HL-60/S4 treated with phorbol 12-myristate 13-acetate at 8.2 ng/mL for 4 days and 3 days (cell line): ENCODE measurements around the gene TMEM143.

ENCODE experiments used
- in situ Hi-C: fragments of 300-500 bp; cut with MboI; formaldehyde crosslinking; loops from 2 replicates; pipeline ENCODE4 v1.15.0; 2022; ENCODE audit warnings: low sequenced_read_pairs

The TMEM143 gene

DNA sequence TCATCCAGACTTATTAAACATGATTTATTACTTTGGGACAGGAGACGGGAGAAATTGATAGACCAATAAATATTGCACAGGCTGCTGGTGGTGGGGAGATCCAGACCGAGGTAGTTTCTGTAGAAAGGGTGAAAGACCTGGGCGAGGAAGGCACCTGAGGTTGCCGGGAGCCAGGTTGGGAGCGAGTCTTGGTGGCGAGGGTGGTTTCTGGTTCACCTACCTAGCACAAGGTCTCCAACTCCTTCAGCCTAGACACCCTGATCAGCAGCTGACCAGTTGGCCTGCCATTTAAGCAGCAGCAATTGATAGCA is 31.4 kb downstream of the TMEM143 start:
- in situ Hi-C loops = no loop called here

DNA sequence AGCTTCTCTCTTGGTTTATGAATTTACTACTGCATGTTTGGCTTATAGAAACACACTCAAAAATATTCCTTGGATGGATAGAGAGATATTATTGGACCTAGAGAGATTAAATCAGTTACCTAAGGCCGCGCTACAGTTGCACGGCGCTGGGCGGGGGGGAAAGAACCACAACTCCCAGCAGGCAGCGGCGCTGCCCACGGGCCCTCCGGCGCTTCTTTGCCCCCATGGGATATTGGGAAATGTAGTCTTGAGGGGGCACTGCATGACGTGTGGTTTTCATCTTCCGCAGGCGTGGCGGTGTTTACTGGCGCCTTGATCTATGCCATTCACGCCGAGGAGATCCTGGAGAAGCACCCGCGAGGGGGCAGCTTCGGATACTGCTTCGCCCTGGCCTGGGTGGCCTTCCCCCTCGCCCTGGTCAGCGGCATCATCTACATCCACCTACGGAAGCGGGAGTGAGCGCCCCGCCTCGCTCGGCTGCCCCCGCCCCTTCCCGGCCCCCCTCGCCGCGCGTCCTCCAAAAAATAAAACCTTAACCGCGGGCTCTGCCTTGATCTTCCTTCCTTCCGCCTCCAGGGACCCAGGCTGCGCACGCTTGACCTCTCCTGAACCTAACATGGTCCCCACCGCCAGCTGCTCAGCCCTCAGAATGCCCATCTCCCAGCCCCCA is 33.6 kb downstream of the TMEM143 start:
- in situ Hi-C loops = no loop called here

DNA sequence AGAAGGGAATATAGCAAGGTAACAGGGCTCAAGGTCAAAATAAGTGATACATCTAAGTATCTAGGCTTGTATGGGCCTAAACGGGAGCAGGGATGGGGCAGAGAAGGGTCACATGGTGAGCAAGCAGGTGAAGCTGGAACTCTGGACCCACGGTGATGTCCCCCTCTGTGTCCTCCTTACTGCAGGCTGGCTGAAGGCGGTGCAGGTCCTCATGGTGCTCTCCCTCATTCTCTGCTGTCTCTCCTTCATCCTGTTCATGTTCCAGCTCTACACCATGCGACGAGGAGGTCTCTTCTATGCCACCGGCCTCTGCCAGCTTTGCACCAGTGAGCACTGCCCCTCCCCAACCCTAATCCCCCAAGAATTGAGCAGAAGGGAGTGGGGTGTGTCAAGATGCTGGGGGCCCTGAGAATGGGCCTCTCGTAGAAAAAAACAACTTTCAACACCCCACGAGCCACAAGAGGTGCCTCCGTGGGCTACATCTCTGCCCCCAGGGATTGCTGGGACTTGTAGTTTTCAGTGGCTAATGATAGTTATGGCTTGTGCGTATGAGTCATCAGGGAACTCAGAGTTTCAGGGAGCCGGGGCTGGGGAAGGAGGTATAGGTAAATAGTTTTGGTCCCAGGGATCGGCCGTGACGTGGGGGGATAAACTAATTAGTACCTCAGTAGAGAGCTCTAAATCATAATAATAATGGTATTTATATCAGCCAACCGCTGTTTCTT is 34.4 kb downstream of the TMEM143 start:
- in situ Hi-C loops = no loop called here

DNA sequence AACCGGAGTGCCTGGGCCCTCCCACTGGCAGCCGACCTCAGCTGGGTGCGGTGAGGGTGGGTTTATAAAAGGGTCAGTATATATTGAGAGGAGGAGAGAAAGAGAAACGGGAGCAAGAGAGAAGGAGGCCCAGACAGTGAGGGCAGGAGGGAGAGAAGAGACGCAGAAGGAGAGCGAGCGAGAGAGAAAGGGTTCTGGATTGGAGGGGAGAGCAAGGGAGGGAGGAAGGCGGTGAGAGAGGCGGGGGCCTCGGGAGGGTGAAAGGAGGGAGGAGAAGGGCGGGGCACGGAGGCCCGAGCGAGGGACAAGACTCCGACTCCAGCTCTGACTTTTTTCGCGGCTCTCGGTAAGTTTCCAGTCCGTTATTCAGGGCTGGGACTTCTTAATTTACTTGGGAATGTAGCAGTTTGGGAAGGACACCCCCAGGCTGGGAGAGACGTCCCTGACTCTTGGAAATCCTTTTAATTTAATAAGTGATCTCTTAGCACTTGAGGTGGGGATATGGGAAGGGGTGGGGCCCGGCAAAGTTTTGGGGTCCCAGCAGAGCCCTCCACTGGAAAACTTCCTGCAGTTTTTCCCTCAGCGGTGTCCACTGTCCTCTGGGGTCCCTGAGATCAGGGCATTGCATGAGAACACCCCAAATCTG is 38.4 kb downstream of the TMEM143 start, which contains the start of gene EMP3:
Gene EMP3 (plus strand): TSS at position 288 of the 646 bp plus-strand sequence. CDS start 1,293 bp downstream, outside the sequence.
- in situ Hi-C loops = no loop called here

DNA sequence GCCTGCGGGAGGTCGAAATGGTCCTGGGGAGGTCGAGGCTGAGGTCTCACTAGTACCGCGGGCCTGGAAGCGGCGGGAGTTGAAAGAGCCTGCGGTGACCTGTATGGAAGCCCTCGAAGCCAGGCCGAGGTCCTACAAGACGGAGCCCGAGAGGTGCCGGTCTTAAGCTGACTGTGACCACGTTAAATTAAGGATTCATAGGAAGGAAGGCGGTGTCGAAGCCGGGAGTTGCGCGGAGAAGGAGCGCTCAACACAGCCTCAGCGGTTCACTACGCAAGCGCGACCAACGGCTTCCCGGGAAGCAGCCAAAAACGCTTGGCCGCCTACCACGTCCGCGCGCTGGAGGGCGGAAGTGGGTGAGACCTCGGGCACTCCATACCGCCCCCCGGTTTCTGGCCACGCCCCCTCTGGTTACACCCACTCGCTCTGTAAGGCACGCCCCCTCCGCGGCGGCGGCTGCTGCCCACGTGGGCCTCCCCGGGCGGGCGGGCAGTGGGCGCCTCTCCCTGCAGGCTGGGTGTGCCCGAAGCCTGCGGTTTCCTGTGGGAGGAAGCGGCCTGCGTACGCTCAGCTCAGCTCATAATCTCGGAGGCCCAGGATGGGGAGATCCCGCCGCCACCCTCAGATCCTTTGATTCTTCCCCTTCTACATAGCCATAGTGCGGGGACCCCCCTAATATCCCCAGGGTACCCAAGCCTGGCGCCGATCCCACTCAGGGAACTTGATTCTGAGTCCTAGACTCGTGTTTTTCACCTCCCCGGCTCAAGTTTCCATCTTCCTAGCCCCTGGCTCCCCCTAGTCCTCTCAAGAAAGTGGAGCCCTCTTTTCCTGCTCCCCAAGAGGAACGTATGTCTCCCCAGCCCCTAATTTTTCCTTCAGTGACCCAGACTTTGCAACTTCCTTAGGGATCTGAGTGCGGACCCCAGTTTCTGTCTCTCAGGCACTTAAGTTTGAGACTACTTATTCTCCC is 41.8 kb downstream of the TMEM143 start:
- in situ Hi-C loops = loop anchor here (25.0 kb wide), 1 partner anchor 265 kb away; no protein-coding TSS in a partner anchor

DNA sequence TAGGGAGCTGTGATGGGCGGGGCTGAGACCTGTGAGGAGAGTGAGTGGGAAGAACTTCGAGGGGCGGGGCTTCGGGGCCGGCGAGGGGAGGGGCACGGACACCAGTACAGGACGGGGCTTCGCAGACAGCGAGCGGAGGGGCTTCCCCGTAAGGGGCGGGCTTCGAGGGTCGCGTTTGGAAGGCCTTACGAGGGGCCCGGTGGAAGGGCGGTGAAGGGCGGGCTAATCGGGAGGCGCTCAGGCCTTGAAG is 42.4 kb downstream of the TMEM143 start:
- in situ Hi-C loops = loop anchor here (25.0 kb wide), 1 partner anchor 266 kb away; no protein-coding TSS in a partner anchor

DNA sequence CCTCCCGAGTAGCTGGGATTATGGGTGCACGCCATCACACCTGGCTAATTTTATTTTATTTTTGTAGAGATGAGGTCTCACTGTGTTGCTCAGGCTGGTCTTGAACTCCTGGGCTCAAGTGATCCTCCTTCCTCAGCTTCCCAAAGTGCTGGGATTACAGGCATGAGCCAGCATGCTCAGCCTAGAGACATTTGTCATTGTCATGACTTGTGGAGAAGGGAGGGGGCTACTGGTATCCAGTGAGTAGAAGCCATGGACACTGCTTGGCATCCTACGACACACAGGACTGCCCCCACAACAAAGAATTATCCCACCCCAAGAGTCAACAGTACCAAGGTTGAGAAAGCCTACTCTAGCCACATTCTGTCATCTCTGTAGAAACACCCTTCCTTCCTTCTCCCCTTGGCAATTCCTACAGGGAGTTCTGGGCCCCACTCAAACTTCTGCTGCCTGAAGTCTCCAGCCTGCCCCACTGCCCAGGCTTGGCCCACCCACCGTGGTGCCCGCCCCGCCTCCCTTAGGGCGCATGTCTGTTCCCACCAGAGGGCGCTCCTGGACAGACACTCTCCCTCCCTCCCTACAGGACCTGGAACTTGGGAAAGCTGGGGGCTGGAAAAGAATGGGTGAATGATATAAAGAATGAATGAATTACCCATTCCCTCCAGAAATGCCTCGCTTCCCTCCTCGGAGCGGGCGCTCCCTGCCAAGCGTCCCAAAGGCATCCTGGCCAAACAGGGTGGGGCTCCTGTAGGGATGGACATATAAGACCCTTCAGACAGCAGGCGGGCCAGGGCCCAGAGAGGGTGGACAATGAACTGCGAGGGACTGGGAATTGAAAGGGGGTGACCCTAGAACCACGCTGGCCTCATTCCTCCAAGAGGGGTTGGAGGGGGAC is 43.8 kb downstream of the TMEM143 start:
- in situ Hi-C loops = loop anchor here (25.0 kb wide), 1 partner anchor 267 kb away; no protein-coding TSS in a partner anchor

DNA sequence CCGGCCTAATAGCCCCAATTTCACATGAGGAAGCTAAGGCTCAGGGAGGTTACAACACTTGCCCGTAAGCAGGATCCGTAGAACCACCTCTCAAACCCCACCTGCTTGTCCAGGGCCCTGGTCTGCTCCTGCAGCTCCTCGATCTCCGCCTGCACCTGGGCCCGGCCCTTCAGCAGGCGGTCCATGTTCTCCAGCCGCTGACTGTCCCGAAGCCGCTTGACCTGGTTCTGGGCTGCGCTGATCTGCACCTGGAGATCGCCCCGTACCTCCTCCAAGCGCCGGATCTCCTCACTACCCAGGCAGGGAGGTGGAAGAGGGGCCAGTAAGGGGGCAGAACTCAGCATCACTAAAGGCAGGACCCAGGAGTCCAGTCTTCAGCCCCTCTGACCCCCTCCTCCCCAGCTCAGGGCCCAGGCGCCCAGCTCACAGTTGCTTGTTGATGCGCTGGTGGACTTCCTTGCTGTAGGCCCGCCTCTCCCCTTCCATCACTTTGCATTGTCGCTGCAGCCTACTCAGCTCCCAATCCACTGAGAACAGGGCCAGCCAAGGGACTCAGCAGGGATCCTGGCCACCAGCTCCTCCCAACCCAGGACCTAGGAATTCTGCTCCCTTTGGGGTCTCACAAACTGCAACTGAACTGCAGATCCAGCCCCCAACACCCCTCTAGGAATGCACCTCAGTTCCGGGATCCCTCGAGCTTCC is 45.3 kb downstream of the TMEM143 start:
- in situ Hi-C loops = loop anchor here (25.0 kb wide), 1 partner anchor 269 kb away; no protein-coding TSS in a partner anchor

DNA sequence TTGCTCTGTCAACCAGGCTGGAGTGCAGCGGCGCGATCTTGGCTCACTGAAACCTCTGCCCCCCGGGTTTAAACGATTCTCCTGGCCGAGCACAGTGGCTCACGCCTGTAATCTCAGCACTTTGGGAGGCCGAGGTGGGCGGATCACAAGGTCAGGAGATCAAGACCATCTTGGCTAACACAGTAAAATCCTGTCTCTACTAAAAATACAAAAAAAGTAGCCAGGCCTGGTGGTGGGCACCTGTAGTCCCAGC is 46.1 kb downstream of the TMEM143 start:
- in situ Hi-C loops = loop anchor here (25.0 kb wide), 1 partner anchor 270 kb away; no protein-coding TSS in a partner anchor

DNA sequence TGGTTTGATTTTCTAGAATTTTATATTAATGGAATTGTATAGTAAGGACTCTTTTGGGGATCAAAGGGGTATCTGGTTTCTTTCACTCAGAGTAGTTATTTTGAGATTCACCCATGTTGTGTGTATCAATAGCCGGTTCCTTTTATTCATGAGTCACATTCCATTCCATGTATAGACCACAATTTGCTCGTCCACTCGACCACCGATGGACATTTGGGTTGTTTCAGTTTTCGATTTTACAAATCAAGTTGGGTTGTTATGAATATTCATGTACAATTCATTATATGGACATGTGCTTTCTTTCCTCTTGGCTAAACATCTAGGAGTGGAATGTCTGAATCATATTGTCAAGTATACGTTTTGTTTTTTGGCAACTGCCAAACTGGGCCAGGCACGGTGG is 48.0 kb downstream of the TMEM143 start:
- in situ Hi-C loops = loop anchor here (25.0 kb wide), 1 partner anchor 272 kb away; no protein-coding TSS in a partner anchor

DNA sequence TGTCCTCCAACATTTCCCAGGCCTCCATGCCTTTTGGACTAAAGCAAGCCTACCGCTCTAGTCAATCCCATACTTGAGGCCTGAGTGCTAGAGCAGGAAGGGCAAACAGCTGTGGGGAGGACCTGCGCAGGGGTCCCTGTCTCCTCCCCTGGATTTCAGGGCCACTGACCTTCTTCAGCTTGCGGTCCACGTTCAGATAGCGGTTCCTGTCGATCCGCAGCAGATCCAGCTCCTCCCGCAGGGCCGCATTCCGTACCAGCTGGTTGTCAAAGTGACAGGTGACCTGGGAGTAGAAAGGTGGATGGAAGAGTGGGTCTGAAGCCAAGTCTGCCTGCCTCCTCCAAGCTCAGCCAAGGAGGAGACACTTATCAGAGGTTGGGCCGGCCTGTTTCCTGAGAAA is 52.4 kb downstream of the TMEM143 start:
- in situ Hi-C loops = loop anchor here (25.0 kb wide), 1 partner anchor 276 kb away; no protein-coding TSS in a partner anchor

DNA sequence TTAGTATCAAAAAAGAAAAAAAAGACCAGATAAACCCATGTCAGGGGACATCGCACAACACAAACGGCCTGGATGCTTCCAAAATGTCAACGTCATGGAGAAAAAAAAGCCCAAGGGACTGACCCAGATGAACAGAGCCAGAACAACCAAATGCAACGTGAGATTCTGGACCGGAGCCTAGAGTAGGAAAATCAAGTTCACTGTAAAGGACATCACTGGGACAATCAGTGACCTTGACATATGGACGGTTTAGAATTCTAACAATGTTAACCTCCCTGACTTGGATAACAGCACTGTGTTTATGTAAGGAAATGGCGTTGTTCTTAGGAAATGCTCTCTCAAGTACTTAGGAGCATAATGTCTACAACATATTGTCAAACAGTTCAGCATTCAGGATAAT is 53.5 kb downstream of the TMEM143 start:
- in situ Hi-C loops = loop anchor here (25.0 kb wide), 1 partner anchor 277 kb away; no protein-coding TSS in a partner anchor

DNA sequence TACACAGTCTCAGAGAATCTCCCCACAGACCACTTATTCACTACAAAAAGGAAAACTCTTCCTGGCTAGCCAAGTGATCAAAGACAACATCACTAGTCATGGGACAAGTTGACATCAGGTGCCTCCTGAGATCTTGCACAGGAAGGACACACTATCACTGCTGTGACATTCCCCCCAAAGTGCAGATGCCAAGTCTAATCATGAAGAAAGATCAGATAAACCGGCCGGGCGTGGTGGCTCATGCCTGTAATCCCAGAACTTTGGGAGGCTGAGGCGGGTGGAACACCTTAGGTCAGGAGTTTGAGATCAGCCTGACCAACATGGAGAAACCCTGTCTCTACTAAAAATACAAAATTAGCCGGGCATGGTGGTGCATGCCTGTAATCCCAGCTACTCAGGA is 54.0 kb downstream of the TMEM143 start:
- in situ Hi-C loops = loop anchor here (25.0 kb wide), 1 partner anchor 278 kb away; no protein-coding TSS in a partner anchor

DNA sequence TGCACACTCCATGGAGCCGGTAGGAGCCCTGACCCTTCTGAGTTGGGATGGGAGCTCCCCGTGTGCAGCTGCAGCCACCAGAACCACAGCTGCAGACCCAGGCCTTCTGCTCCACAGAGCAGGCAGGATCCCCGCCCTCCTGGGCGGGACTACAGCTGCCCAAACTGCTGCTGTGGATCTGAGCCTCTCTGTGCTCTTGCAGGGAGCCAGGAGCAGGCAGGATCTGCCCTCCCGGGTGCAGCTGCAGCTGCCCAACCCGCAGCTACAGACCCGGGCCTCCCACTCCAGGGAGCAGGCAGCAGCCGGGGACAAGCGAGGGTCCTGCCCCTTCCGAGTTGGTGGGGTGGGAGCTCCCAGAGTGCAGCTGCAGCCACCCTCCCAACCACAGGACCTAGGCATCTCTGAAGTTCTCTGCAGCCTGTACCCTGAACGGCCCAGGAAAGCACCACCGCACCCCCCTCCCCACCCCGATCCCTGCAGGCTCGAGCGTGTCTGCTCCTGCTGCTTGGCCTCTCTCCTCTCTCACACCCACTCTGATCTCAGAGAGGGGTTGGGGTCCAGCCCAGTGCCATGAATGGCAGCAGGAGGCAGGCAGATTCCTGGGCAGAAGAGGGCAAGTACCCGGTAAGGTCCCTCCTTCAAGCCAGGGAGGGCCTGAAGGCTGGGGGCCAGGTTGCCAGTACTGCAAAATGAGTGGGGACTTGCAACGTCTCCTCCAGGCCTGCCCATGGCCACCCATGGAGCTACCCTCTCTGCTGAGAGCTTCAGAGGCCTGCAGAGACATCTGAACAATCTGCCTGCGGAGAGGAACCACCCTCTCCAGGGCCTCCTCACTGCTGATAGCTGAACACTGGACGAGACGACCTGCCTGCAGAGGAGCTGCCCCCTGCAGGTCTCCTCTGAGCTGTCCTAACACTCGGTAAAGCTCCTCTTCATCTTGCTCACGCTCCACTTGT is 54.8 kb downstream of the TMEM143 start:
- in situ Hi-C loops = loop anchor here (25.0 kb wide), 1 partner anchor 278 kb away; no protein-coding TSS in a partner anchor

DNA sequence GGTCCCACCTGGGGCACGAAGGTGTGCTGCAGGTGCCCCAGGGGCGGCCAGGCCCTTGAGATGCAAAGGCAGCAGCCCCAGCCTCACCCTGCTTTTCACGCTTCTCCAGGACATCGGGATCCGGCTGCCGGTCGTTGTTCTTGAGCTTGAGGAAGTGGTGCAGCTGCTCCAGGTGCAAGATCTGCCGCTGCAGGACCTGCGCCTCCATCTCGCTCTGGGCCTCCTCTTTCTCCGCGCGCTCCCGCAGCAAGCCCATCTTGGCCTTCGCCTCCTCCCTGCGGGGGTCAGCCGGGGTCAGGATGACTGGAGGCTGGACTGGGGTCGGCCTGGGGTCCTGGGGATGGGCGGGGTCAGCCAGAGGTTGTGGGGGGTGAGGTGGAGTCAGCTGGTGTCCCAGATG is 59.9 kb downstream of the TMEM143 start:
- in situ Hi-C loops = loop anchor here (25.0 kb wide), 1 partner anchor 283 kb away; no protein-coding TSS in a partner anchor

DNA sequence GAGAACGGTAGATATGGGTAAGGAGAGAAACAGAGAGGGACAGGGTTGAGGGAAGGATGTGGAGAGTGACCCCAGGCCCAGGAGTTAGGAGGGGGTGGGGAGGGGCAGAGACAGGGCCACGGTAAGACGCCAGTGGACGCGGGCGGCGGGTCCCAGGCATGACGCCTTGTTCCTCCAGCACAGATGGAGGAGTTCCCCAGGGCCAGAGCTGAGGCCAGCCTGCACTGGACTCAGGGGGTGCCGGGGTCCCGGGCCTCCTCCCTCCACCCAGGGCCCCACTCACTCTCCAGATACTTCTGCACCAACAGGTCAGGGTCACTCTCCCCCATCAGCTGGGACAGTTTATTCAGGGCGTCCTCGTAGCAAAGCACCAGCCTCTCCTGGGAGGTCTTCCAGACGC is 60.4 kb downstream of the TMEM143 start:
- in situ Hi-C loops = loop anchor here (25.0 kb wide), 1 partner anchor 284 kb away; no protein-coding TSS in a partner anchor

DNA sequence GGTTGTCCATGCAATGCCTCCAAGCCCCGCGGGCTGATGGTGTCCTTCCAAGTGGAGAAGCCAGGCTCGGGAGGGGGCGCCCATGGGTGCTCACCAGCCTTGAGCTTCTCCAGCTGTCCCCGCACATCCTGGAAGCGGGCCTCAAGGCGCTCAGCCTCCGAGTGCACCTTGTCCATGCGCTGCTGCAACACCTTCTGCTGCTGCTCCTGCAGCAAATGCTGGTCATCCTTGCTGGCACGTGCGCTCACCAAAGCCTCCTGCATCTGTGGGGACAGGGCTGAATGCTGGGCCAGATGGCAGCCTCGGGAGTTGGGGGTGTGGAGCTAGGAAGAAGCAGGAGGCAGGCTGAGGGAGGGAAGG is 61.2 kb downstream of the TMEM143 start:
- in situ Hi-C loops = loop anchor here (25.0 kb wide), 1 partner anchor 285 kb away; no protein-coding TSS in a partner anchor
